Measurements from ENCODE around the gene RMDN3.

RMDN3 gene

DNA sequence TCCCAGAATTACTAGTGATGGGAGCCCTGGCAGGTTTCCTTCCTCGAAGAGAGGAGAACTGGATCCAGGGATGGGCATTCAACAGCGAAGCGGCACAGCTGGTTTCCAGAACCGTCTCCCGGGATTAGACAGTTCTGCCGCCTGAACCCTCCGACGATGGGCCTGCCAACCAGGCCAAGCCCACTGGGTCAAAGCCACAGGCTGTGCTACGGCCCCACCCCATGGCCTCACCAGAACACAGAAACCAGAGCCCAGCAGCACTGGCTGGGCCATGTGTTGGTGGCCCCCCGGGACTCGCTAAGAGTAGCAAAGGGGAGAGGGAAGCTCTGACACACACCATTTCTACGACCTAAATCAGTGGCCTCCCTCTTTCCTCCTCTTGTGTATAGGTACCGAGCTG lies 17.0 kb upstream of the RMDN3 start:
- DNase-seq: no peak

DNA sequence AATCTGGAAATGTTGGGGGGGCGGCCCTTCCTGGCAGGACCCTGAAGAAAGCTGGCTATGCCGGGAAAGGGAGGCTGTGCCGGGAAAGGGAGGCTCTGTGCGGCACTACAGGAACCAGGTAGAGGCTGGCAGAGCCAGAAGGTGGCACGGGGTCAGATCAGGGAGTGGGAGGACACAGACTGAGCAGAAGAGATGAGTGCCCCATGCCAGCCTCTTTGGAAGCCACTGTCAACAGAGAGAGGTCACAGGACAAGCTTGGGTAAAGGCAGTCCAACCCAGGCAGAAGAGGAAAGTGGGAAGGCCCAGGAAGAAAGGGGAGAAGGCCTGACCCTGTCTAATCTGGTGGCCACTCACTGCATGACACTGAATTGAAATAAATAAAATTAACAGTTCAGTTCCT lies 16.2 kb upstream of the RMDN3 start:
- DNase-seq: no peak

DNA sequence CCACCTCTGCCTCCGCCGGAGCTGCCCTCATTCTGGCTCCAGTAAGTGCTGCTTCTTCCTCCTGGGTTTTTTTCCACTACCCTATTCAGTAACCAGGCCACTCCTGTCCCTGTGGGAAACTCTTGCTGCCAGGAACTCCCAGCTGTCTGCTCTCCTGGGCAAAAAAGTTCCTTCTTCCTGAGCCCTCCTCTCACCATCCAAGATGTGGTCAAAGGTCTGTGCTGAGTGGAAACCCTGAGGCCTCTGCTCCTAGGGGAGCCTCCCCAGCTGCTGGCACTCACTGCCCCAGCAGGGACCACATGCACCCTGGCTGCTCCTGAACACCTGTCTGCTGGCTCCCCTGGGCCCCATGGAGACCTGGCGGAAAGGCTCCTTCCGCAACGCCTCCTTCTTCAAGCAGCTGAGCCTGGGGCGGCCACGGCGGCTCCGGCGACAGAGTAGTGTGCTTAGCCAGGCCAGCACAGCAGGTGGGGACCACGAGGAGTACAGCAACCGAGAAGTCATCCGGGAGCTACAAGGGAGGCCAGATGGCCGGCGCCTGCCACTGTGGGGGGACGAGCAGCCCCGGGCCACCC lies 15.2 kb upstream of the RMDN3 start:
- no peak for DNase-seq

DNA sequence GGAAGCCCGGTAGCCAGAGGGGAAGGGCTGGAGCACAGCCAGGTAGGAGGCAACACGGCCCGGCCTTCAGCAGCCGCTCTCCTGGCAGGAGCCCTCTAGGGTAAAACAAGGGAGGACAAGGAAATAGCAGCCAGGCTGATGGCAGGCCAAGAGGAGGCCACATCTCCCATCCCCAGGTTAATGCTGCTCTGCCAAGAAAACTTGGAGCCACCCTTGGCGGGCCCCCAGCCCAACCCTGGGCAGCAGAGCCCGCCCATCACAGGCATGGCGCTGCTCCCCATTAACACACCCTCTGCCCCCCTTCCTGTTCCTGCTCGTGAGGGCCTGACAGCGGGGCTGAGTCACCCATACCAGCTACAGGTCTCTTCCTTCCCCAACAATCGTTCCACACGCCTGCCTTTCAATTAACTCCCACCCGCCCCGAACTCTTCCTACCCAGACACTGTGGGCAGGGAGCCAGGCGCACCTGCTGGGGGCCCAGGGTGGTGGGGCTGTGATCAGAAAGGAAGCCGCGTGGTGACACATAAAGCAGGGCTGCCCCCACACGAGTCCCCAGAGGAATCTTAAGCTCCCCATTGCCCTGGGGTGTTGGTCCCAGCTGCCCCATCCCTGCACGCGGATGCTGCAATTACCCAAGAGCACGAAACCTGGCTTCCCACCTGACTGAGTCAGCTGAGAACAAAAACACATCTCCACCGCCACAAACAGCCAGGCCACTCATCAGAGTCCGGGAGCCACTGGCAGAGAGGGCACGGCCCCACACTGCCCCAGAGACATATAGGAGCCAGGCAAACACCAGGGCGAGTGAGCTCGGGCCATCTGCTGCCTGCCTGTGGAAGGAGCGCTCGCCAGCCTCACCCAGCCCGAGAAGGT lies 14.5 kb upstream of the RMDN3 start, which contains the start of gene C15orf62:
TSS of gene C15orf62 (plus strand) at position 707 of the 873 bp plus-strand sequence. CDS start 516 bp downstream, outside the sequence.
- no peak for DNase-seq

DNA sequence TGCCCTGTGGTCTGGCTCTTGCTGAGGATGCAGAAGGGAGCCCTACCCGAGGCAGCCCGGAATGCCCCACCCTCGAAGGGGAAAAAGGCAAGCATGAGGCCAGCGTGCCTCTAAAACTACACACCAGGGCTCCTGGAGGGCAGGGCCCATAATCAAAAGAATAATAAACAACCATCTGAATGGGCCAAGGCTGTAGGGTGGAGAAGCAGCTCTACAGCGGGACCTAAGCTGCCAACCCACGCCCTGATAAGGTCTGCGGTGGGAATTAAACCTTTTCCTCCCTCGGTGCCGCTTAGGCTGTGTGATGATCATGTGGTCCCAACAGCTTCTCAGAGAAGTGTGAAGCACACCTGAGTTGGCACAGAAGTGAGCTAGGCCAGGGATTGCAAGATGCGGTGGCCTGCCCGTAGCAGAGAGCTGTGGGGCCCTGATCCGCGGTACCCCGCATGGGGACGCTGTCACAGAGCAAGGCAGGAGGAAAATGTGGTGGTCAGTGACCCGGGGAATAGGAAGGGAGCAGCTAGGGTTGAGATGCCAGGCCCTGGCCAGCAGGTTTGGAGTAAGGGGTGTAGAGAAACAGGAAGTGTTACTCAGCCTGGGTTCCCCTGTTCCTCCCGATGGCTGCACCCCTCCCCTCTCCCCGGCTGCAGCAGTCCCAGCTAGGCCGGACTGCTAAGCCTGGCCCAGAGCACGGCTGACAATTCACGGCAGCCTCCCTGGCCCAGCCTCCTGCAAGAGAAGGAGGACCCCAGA lies 13.6 kb upstream of the RMDN3 start:
- no peak for DNase-seq

DNA sequence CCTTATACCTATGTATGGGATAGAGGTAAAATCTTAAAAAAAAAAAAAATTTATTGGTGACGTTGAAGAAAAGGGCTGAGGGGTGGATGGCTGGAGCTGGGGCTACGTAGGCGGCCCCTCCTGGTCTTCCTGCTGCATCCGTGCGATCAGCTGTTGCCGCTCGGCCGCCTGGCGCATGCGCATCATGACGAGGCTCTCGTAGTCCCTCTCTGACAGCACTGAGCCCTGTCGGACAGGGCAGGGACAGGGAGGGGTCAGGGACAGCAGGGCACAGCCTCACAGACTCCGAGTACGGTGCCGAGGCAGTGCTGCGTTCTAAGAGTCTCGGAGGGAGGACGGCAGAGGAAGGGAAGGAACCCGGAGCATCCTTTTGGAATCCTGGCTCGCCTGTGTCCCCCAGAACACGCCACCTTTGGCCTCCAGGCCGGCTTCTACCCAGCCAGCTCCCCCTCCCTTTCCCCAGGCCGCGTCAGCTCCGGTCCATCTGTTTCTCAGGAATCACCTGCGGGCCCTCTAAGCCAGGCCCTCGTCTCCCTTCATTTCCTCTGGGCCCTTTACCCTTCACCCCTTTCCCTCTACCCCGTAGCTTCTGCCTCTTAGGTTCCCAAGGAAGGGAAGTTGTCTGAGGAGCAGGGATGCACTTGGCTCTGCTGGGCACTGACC lies 12.9 kb upstream of the RMDN3 start:
- no peak for DNase-seq

DNA sequence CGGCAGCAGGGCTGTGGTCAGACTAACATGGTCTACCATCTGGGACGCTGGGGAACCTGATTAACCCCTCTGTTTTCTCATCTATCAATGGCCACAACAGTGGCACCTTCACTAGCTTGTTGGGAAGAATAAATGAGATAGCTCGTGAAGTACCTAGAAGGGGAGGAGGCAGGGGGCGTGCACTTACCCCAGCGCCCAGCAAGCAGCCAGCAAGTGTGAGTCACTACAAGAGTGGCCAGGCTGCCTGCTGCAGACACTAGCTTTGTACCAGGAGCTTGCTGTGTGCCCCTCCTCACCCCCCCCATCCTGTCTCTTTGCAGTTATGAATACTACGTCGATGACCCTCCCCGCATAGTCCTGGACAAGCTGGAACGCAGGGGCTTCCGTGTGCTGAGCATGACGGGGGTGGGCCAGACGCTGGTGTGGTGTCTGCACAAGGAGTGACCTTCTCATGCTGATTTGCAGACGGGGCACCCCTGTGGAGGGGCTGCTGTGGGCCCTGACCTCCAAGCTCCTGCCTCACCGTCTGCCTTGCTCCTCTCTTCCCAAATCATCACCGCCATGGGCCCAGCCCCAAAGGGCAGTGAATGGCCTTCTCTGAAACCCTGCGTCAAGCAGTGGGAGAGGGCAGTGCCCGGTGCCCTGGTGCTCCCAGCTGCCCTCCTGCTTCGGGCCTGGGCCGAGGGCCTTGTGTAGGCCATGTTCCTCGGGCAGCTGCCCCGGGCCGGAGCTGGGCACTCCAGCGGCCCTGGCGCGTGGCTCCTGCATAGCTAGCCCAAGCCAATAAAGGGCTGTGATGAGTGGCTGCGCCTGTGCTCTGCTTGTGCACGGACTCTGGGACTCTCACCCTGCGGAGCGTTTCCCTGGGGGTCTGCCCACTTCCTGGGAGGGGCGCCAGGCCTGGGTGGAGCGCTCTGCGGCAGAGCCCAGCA lies 12.1 kb upstream of the RMDN3 start:
- no peak for DNase-seq

DNA sequence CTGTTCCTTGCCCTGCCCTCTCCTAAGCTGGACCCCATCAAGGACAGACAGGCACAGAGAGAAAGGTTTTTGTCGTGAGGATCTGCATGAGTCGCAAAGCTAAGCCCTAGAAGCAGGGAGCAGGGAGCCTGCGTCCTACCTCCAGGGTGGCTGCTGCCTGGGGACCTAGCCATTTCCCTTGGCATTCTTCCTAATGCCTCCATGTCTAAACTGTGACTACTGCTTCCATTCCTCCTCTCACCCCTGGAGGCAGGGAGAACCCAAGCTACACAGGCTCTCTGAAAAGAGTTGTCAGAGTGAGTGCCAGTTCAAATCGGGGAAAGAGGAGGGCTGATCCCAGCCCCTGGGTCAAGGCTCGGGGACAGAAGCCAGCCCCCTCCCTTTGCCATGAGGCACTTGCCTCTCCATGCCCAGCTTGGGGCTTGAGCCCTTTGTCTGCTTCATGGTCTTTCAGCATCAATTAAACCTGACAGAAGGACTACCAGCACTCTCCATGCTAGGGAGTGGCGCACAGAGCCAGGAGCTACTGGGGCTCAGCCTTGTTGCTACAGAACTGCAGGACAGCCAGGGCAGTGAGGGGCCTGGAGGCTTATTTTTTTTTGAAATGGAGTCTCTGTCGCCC lies 11.3 kb upstream of the RMDN3 start:
- DNase-seq: no peak

DNA sequence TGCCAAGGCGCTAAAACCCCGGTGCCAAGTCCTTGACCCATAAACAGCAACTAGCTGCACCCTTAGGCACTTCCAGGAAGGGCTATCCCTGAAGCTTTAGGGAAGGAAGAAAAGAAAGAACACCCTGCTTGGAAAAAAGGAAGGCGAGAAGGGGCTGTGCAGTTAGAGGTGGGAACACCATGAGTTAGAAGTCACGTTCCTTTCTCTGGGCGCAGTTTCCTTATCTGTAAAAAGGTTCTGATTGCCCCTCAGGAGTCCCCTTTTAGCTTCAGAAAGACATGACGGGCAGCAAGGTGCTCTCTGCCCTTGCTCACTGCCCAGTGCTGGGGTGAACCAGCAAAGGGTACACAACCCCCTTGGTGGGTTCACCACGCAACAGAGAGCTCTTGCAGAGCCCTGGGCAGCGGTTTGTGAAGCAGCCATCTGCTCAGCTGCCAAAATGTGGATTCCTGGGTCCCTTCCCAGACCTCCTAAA lies 9.6 kb upstream of the RMDN3 start:
- no peak for DNase-seq

DNA sequence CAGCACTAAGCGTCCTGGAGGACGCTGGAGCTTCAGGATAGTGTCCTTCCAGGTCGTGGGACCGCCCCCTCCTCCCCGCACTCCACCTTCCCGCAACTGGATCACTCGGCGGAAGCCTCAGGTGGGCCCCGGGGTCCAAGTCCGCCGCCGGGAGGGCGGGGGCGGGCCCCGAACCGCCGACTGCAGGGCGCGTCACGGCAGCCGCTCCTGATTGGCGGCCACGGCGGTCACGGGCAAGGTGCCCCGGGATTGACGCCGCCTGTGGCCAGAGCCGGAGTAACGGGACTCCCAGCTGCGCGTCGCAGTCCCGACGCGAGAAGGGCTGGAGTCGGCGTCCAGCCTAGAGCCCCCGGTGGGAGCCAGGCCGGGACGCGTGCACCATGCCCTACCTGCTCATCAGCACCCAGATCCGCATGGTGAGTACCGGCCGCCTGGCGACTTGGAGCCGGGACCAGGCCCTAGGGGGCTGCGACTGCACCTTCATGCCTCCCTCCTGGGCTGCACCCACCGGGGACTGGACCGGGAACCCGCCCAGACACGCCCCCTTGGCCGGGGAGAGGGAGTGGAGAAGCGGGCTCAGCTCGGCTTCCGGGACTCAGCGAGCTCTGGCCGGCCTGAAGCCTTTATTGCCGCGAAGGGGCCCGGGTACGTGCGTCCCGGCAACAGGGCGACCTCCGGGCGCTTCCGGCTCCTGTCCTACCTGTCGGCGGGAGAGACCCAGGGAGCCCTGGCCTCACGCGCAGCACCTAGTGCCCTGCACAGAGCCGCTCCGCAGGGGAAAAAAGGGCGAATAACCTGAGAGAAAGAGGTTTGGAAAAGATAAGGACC lies 9.0 kb upstream of the RMDN3 start, which contains the start of gene GCHFR:
TSS of gene GCHFR (plus strand) at position 268 of the 828 bp plus-strand sequence. CDS start at position 381, 113 bp downstream.
- peak; percentile 73 for DNase-seq

DNA sequence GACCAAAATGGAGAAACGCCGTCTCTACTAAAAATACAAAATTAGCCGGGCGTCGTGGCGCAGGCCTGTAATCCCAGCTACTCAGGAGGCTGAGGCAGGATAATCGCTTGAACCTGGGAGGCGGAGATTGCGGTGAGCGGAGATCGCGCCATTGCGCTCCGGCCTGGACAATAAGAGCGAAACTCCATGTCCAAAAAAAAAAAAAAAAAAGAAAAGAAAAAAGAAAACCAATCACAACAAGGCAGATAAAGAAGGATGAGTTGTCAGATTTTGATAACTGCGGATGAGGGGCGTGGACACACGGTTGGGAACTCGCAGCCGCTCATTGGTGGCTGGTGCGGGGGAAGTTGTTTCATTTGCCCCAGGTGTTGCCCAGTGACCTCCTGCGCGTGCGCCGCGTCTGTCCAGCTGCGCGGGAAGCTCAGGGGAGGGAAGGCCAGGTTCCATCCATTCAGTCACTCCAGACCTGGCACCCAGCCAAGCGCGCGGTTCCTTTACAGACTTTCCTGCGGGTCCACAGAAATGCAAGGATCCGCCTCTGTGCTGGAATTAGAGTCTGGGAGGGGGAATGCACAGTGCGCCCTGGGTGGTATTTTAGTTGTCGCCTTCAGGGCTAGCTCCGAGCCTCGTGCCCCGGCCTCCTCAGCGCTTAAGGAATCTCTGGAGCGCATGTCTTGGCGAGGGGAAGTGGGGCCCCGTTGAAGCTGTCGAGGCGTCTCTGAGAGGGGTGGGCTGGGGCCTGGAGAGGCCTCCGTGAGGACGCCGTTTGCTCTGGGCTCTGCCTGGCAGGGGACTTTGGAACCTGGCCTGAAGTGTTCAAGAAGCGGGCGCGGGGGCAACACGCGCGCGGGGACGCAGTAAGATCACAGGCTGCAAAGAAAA lies 8.1 kb upstream of the RMDN3 start:
- DNase-seq: peak; percentile 59

DNA sequence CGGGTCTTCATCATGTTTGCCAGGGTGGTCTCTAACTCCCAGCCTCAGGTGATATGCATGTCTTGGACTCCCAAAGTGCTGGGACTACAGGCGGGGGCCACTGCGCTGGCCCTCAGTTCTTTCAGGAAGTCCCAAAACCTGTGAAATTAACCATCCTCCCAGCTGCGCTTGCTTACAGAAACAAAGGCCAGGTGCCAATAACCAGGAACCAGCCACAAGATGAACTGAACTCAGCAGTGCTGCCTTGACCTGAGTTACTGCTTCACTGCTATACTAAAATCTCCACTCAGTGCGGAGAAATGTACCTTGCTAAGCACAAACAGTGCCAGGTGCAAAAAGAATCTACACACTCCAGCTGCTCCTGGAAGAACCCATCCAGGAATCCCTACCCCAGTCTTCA lies 4.9 kb upstream of the RMDN3 start:
- DNase-seq: no peak

DNA sequence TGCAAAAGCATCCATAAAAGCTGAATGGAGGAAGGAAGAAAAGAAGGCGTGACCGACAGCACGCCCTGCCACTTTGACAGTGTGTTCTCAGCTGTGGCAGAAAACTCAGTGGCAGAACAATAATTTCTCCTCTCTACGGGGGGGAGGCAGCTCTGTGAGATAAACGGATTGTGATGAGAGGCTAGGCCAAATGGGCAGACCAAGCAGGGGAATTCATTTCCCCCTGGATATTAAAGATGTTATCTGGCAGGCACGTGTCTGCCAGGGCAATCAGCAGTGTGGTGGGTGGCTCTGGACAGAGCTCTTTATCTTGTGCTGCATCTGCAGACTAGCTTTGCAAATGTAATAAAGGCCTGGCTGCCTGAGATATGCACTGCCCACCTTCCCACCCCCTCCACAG lies 1.9 kb upstream of the RMDN3 start:
- no peak for DNase-seq

DNA sequence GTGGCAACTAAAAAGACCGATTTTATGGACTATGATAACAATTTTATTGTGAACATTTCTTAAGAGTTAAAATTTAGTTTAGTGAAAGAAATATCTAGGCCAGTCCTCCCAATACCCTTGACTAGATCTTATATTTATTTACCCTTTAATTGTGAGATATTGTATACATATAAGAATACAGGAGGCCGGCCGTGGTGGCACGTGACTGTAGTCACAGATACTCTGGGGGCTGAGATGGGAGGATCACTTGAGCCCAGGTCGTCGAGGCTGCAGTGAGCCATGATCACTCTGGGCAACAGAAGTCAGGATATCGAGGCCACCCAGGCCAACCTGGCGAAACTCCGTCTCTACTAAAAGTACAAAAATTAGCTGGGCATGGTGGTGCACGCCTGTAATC lies 756 bp upstream of the RMDN3 start:
- no peak for DNase-seq

DNA sequence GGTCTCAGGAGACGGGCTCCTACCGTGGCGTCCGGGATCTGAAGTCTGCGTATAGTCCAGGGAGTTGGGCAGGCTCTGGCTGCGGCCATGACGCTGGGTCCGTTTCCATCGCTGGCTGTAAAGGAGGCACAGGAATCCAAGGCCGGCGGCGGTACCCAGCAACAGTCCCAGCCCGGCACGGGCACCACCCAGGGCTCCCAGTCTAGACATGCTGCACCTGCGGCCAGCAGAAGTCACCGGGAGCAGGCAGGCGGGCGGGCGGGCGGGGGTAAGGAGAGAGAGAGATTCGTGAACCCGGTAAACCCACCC lies 526 bp downstream of the RMDN3 start:
- DNase-seq: no peak

DNA sequence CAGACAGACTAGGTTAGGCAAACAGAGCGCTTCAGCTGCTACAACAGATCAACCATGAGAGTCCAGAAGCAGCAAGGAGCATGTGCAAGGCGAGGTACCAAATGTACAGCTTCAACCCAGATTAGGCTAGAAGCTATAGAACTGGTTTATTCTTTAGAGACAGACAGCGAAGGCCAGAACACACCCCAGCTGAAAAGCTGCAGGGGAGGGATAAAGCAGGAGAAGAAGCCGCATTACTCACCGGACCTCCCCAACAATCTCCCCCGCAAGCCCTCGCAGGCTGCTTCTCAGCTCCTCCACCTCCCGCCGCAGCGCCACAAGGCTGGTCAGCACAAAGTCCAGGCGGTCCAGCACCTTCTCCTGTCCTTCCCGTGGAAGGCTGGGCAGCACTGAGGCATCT lies 3.3 kb downstream of the RMDN3 start:
- no peak for DNase-seq

DNA sequence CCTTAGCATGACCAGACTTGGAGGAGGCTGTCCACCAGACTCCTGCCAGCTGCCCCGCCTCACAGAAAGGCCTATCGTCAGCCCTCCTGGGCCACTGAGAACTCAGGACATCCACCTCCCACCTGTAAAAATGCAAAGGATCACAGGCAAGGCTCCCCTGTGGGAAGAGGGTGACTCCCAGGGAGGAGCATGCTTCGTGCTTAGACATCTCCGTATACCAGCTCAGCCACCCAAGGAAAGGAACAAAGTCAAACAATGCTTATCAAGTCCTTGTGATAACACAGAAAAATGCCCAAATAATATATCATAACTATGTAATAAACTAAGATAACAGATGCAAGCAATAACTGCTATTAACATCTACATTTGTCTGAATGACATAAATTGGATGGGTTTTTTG lies 4.2 kb downstream of the RMDN3 start:
- DNase-seq: no peak

DNA sequence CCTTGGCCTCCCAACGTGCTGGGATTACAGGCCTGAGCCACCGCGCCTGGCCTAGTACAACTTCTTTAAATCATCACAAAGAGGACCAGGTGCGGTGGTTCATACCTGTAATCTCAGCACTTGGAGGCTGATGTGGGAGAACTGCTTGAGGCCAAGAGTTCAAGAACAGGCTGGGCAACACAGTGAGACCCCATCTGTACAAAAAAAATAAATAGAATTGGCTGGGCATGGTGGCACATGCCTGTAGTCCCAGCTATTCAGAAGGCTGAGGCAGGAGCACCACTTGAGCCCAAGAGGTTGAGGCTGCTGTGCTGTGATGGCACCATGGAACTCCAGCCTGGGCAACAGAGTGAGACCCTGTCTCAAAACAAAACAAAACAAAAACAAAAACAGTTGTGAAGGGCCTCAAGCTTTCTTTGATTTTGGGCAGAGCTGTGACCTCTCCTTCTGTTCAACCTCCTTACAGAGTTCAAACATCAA lies 5.9 kb downstream of the RMDN3 start:
- no peak for DNase-seq
